Stimulated activated CD4-positive, alpha-beta T cell treated with anti-CD3 and anti-CD28 coated beads, Interleukin-1b, Interleukin-23, amount 100 ng/mL, for 4 hours (primary cell): Measurements from ENCODE around the gene ZNF569.
"Not testable (repeated sequence)": the region's sequence is repeated elsewhere in the genome, so short reads cannot be mapped to it uniquely, and the experiment has no call there.

Experiments used
- DNase-seq, 2 donors: peaks; one replicate each; pipeline ENCODE4 v3.0.0-alpha.2; 2020; ENCODE audit warnings: low read depth in 2 of 2

The ZNF569 gene

DNA sequence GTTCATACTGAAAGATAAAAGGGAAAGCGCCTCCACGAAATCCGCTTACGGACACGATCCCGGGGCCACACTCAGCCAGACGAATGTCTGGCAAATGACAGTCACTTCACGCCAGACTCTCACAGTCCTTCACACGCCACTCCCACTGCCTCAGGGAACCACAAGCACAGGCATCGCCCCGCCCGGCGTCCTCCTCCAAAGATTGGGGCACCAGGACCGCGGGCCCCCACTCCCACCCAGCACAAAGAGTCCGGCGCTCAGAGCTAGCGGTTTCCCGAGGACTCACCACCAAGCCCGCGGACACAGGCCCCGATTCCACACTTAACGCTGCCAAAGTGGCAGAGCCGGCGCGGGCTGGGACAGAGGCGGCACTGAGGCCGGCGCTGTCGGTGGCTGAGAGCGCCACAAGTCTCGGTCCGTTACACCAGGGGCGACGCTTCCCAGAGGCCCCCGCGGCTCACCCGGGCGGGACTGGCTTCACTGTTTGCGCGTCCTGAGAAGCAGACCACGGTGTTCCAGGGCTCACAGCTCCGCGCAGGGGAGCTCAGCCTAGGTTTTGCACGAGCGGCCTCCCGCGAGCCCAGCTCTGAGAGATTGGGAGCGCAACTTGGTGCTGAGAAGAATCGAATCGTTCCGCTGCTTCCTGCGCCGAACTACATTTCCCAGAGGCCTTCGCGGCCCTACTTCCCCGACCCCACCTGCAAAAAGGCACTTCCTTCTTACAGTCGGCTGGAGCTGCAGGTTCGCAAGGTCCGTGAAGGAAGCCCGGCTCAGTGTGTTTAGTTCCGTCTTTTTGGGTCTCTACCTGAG lies at the start of gene ZNF569:
Gene ZNF569, minus strand, starts transcription at position 647 of the 810 bp plus-strand sequence. CDS start 22,523 bp downstream, outside the sequence.
- peak; percentile 75 to 79 for DNase-seq

DNA sequence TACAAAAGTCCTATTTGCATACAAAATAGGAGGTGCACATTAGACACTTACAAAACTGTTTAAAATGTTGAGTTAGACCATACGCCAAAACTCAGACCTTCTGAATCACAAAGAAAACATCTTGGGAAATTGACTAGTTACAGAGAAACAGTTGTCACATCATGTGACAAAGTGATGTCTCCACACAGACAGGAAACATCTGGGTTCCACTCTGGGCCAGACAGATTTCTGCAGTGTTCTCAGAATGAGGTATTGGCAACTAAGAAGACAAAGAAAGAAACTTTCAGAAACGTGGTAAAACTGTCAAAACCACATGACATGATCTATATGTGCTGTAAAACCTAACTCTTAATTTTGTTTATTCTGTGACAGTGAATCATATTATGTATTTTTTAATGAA lies 46.2 kb upstream of the ZNF569 start:
- DNase-seq = no peak

- DNase-seq = no peak
Measured at GRCh38 chr19:37511821-37512220, 44.6 kb upstream of the ZNF569 start.

DNA sequence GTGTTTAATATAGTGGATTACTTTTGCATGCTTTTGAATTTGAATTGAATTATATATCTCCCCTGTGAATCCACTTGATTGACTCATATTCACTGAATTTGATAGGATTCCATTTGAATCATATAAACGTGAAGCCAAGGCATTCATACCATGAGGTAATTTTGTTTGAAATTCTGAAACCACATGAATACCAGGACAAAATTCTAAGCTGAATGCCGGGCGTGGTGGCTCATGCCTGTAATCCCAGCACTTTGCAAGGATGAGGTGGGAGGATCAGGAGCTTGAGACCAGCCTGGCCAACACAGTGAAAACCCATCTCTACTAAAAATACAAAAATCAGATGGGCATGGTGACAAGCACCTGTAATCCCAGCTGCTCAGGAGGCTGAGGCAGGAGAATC lies 43.9 kb upstream of the ZNF569 start:
- no peak for DNase-seq

DNA sequence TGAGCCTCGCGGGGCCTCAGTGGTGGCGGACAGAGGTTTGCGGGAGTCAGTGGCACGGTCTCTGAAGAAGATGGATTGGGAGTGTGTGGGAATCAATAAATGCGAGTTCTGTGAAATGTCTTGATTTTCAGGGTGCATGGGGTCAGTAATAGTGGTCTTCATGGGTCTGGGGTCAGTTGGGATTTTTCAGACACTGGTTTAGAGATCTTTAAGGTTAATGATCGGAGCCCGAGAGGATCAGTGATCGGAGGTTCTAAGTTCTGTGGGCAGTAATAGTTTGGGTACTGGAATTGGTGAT lies 39.9 kb upstream of the ZNF569 start:
- DNase-seq = no peak

- peak; percentile 67 to 69 for DNase-seq
Measured at GRCh38 chr19:37506387-37507166, 39.3 kb upstream of the ZNF569 start, which contains the start of gene ZNF793. ZNF793 (plus strand) TSS chr19:37506939; CDS start chr19:37523440, 16,501 bp downstream.

- DNase-seq = peak in 1 of 2 donors; percentile 1
Measured at GRCh38 chr19:37505958-37506386, 38.7 kb upstream of the ZNF569 start.

DNA sequence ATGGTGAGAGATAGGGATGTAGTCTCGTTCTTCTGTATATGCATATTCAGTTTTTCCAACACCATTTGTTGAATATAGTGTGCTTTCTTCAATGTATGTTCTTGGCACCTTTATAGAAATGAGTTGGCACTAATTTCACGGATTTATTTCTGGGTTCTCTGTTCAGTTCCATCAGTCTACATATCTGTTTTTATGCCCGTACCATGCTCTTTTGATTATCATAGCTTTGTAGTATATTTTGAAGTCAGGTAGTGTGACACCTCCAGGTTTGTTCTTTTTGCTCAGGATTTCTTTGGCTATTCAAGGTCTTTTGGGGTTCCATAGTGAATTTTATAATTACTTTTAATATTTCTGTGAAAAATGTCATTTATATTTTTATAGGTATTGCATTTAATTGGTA lies 25.0 kb upstream of the ZNF569 start:
- DNase-seq = no peak

DNA sequence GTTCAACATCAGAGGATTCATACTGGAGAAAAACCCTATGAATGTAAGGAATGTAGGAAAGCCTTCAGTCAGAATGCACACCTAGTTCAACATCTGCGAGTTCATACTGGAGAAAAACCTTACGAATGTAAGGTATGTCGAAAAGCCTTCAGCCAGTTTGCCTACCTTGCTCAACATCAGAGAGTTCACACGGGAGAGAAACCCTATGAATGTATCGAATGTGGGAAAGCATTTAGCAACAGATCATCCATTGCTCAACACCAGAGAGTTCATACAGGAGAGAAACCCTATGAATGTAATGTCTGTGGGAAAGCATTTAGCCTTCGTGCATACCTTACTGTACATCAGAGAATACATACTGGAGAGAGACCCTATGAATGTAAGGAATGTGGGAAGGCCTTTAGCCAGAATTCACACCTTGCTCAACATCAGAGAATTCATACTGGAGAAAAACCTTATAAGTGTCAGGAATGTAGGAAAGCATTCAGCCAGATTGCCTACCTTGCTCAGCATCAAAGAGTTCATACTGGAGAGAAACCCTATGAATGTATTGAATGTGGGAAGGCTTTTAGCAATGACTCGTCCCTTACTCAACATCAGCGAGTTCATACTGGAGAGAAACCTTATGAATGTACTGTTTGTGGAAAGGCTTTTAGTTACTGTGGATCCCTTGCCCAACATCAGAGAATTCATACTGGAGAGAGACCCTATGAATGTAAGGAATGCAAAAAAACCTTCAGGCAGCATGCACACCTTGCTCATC lies 17.3 kb upstream of the ZNF569 start:
- DNase-seq = no peak

DNA sequence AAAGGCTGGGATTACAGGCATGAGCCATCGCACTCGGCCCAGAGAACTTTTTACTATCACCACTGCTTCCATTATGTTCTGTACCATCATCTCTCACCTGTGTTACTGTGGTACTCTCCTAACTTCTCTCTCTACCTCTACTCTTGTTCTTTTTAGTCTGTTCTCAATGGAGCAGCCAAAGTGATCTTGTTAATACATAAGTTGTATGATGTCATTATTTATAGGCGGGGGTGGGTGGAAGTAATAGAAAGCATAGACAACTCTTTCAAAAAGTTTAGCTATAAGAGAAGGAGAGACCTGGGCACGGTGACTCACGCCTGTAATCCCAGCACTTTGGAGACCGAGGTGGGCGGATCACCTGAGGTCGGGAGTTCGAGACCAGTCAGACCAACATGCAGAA lies 4.9 kb upstream of the ZNF569 start:
- no peak for DNase-seq

DNA sequence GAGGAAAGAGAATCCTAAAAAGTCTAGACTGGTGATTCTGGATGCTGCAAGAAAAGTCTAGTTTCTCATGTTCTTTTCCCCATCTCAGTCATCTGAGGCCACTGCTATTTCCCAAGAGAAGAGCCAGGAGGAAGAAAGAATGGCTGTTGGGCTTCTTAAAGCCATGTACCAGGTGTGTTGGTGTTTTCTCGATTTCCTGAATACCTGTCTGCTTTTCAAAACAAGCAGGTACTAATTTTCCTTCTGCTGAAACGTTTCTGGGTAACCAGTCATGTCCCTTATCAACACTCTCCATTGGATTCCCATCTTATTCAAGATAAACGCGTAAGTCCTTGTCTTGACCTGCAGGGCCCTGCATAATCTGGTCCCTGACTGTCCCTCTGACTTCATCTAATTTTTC lies 3.0 kb upstream of the ZNF569 start:
- no peak for DNase-seq

GRCh38 chr19:37468961-37469777 lies 1.9 kb upstream of the ZNF569 start, which contains the start of gene ZNF570:
ZNF570 (plus strand) TSS chr19:37469356; CDS start chr19:37470355, 999 bp downstream.
- peak; percentile 77 to 79 for DNase-seq

DNA sequence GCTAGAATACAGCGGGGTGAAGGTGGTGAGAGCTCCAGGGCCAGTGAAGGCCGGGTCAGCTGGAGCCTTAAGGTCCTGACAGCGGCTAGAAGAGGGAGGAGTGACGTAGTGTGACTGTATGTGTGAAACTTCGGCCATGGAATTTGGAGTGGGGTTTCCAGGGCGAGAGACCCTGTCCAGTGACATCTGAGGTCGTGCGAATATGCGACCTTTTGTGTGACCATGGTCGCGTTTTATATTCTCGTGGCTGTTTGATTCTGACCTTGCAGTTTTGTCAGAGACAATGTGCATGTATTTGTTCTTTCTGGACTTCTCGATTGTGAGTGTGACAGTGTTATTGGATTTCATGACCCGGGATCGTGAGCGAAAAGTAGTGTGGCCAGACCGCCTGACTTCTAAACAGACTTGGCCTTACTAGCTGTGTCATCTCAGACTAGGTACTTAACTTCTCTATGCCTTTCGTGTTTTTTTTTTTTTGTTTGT lies 405 bp upstream of the ZNF569 start:
- no peak for DNase-seq

DNA sequence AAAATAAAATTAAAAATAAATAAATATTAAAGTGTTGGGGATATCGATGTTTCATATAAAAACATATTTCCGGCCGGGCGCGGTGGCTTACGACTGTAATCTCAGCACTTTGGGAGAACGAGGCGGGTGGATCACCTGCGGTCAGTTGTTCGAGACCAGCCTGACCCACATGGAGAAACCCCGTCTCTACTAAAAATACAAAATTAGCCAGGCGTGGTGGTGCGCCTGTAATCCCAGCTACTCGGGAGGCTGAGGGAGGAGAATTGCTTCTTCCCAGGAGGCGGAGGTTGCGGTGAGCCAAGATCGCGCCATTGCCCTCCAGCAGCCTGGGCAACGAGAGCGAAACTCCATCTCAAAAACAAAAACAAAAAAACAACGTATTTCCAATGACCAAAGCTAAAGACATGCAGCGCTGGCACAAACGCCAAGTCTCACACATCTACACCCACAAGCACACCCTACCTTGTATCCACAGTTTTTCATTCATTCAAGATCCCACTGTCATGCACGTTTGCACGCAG lies 907 bp downstream of the ZNF569 start:
- DNase-seq = no peak

DNA sequence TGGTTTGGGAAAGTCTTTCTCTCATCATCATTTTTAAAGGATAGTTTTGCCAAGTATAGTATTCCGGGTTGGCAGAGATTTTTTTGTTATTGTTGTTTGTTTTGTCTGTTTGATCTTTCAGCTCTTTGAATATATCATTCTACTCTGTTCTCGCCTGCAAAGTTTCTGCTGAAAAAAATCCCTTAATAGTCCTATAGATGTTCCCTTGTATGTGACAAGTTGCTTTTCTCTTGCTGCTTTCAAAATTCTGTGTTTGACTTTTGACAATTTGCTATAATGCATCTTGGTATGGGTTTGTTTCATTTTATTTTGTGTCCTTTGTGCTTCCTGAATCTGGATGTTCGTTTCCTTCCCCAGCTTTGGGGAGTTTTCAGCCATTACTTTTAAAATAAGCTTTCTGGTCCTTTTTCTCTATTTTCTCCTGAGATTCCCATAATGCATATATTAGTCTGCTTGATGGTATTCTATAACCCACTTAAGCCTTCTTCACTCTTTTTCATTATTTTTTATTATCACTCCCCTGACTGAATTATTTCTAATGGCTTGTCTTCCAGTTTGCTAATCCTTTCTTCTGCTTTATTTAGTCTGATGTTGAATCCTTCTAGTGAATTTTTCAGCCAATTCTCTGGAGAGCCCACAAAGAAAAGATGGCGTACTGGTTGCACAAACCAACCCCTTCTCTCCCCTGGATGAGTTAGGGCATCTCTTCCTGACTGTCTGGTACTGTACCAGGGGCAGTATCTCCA lies 14.6 kb downstream of the ZNF569 start:
- no peak for DNase-seq

DNA sequence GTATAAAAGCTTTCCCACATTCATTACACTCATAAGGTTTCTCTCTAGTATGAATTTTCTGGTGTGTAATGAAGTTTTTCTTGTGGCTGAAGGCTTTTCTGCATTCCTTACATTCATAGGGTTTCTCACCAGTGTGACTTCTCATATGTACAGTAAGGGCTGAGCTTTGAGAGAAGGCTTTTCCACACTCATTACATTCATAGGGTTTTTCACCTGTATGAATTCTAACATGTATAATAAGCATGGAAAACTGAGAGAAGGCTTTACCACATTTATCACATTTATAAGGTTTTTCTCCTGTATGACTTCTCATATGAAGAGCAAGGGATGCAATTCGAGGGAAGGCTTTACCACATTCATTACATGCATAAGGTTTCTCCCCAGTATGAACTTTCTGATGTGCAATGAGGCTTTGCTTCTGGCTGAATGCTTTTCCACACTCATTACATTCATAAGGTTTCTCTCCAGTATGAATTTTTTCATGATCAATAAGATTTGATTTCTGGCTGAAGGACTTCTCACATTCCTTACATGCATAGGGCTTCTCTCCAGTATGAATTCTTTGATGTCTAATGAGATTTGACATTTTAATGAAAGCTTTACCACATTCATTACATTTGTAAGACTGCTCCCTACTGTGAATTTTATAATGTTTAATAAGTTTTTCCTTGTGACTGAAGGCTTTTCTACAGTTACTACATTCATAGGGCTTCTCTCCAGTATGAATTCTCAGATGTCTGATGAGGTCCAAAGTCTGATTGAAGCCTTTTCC lies 53.7 kb downstream of the ZNF569 start:
- no peak for DNase-seq

DNA sequence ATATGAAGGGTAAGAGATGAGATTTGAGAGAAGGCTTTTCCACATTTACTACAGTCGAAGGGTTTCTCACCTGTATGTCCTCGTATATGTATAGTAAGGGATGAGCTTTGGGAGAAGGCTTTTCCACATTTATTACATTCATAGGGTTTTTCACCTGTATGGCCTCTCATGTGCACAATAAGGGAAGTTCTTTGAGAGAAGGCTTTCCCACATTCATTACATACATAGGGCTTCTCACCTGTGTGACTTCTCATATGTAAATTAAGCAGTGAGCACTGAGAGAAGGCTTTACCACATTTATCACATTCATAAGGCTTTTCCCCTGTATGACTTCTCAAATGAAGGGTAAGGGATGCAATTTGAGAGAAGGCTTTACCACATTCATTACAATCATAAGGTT lies 54.5 kb downstream of the ZNF569 start:
- DNase-seq = no peak

DNA sequence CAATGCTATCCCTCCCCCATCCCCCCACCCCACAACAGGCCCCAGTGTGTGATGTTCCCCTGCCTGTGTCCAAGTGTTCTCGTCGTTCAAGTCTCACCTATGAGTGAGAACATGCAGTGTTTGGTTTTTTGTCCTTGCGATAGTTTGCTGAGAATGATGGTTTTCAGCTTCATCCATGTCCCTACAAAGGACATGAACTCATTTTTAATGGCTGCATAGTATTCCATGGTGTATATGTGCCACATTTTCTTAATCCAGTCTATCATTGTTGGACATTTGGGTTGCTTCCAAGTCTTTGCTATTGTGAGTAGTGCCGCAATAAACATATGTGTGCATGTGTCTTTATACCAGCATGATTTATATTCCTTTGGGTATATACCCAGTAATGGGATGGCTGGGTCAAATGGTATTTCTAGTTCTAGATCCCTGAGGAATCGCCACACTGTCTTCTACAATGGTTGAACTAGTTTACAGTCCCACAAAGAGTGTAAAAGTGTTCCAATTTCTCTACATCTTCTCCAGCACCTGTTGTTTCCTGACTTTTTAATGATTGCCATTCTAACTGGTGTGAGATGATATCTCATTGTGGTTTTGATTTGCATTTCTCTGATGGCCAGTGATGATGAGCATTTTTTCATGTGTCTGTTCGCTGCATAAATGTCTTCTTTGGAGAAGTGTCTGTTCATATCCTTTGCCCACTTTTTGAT lies 61.0 kb downstream of the ZNF569 start:
- DNase-seq = not testable (repeated sequence)

DNA sequence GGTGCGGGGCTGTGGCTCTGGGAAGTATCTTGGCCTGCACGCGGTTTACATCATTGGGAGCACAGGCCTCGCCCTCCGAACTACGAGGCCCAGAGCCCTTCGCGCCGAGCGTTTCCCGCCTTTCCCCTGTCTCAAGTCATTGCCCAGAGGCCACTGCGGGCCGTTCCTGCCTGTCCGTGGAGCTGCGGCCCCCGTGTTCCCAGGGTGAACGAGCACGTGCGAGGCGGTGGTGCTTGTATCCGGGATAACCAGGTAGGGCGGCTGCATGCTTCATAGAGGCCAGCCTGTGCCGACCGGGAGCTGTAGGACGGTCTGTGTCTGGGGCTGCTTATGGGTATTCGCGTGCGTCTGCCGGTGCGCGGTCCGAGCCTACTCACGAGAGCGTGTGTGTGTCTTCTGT lies 63.8 kb downstream of the ZNF569 start:
- DNase-seq = no peak
